A549 treated with DMSO at 1 μM for 4 hours (cell line): Measurements from ENCODE around the gene KLHL4. TPM values are rescaled to one million over a fixed set of nuclear protein-coding genes. Genes with fewer than 3 reads are reported as not detected.

Source experiments
- total RNA-seq: library from RNA; stranded (reverse); fragments of 200-300 nt; extraction: Qiagen RNA extraction; gene quantifications from 5 replicates; pipeline ENCODE4 v1.2.3, GENCODE V29; 2022; ENCODE audit warnings: low read depth

Gene KLHL4
- total RNA-seq = 2.9 to 3.8 TPM (median 3.1 TPM) in 5 replicates

GRCh38 chrX:87517571-87518141 is at the start of gene KLHL4:
TSS of gene KLHL4 (plus strand) at chrX:87517802. CDS start at chrX:87517894, 92 bp downstream.

